WERI-Rb-1 (cell line): ENCODE measurements around the gene RO60.

Source experiments
- DNase-seq: peaks from one replicate; pipeline ENCODE4 v3.0.0-alpha.2; 2020
- H3K27ac ChIP-seq: fragments of 250-450 bp; sonication (Bioruptor Pico); 2 replicates; pipeline ENCODE4 v1.5.1; 2020; ENCODE audit warnings: mild to moderate bottlenecking, moderate library complexity
- H3K27me3 ChIP-seq: fragments of 250-450 bp; sonication (Bioruptor Pico); 2 replicates; pipeline ENCODE4 v1.5.1; 2021; ENCODE audit warnings: mild to moderate bottlenecking, low read depth, moderate library complexity; ENCODE audit not compliant: insufficient read depth, severe bottlenecking
- H3K36me3 ChIP-seq: fragments of 250-450 bp; sonication (Bioruptor Pico); 2 replicates; pipeline ENCODE4 v1.5.1; 2020; ENCODE audit warnings: mild to moderate bottlenecking, moderate library complexity
- H3K4me3 ChIP-seq: 2 replicates; pipeline ENCODE4 v1.5.1; 2011; ENCODE audit warnings: low read depth, mild to moderate bottlenecking, control low read depth, low read length
- H3K9me3 ChIP-seq: fragments of 250-450 bp; sonication (Bioruptor Pico); 2 replicates; pipeline ENCODE4 v1.5.1; 2021; ENCODE audit warnings: mild to moderate bottlenecking, moderate library complexity; ENCODE audit not compliant: severe bottlenecking
- TF ChIP-seq, protein P1 (sequence below): IDR thresholded peaks from 2 replicates; pipeline ENCODE4 v1.5.1; 2011; ENCODE audit warnings: low read depth, mild to moderate bottlenecking, control low read depth, inconsistent platforms, low read length

RO60 gene

DNA sequence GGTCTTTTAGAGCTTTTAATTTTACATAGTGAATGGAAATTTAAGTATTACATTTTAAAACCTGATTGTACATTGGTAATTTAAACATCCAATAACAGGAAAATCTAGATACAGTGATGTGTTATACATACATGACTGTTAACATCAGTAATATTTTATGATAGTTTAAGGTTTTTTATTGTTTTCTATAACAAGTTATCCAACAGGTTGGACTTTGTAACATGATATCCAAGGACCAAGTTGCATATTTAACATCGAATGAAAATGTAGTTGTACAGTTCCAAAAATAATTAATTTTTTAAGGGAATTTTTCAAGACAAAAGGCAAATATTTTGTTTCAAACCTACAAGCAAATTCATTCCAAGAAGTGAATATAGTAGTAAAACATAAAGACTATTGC is 31.5 kb downstream of the RO60 start:
- peaks cover 22% of the 10 kb centered on the region for H3K36me3 ChIP-seq
- DNase-seq: no peak
- TF ChIP-seq, protein P1, sequence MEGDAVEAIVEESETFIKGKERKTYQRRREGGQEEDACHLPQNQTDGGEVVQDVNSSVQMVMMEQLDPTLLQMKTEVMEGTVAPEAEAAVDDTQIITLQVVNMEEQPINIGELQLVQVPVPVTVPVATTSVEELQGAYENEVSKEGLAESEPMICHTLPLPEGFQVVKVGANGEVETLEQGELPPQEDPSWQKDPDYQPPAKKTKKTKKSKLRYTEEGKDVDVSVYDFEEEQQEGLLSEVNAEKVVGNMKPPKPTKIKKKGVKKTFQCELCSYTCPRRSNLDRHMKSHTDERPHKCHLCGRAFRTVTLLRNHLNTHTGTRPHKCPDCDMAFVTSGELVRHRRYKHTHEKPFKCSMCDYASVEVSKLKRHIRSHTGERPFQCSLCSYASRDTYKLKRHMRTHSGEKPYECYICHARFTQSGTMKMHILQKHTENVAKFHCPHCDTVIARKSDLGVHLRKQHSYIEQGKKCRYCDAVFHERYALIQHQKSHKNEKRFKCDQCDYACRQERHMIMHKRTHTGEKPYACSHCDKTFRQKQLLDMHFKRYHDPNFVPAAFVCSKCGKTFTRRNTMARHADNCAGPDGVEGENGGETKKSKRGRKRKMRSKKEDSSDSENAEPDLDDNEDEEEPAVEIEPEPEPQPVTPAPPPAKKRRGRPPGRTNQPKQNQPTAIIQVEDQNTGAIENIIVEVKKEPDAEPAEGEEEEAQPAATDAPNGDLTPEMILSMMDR: no peak
- H3K4me3 ChIP-seq: no peak overlapping the region
- H3K27me3 ChIP-seq: no peaks in the 10 kb centered on the region
- no peak overlapping the region for H3K27ac ChIP-seq
- no peaks in the 10 kb centered on the region for H3K9me3 ChIP-seq

DNA sequence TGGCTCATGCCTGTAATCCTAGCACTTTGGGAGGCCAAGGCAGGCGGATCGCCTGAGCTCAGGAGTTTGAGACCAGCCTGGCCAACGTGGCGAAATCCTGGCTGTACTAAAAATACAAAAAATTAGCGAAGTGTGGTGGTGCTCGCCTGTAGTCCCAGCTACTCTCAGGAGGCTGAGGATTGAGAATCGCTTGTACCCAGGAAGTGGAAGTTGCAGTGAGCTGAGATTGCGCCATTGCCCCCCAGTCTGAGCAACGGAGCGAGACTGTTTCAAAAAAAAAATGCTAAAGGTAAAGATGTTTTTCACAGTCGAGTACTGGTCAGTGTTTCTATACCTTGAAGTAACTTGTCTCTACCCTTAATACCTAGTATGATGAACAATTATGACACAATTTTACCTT is 34.7 kb downstream of the RO60 start:
- Histone ChIP-seq H3K27me3 (no peaks in the 10 kb centered on the region), H3K9me3 (no peaks in the 10 kb centered on the region), H3K36me3 (peaks cover 26% of the 10 kb centered on the region), H3K4me3 (no peak overlapping the region), H3K27ac (no peak overlapping the region)
- no peak for DNase-seq
- TF ChIP-seq, protein P1: no peak

DNA sequence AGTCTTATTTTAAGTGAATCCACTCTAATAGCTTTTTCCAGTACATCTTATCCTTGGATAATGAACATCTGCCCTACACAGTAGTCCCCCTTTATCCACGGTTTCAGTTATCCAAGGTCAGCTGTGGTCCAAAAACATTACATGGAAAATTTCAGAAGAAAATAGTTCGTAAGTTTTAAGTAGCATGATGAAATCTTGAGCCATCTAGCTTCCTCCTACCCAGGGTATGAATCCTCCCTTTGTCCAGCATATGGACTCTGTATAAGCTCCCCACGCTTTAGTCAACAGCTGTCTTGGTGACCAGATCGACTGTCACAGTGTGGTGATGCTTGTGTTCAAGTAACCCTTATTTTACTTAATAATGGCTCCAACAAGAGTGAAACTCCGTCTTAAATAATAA is 43.2 kb downstream of the RO60 start:
- Histone ChIP-seq H3K27ac (no peak overlapping the region), H3K36me3 (peaks cover 11% of the 10 kb centered on the region), H3K4me3 (no peak overlapping the region), H3K27me3 (no peaks in the 10 kb centered on the region), H3K9me3 (no peaks in the 10 kb centered on the region)
- DNase-seq: no peak
- TF ChIP-seq, protein P1: no peak

DNA sequence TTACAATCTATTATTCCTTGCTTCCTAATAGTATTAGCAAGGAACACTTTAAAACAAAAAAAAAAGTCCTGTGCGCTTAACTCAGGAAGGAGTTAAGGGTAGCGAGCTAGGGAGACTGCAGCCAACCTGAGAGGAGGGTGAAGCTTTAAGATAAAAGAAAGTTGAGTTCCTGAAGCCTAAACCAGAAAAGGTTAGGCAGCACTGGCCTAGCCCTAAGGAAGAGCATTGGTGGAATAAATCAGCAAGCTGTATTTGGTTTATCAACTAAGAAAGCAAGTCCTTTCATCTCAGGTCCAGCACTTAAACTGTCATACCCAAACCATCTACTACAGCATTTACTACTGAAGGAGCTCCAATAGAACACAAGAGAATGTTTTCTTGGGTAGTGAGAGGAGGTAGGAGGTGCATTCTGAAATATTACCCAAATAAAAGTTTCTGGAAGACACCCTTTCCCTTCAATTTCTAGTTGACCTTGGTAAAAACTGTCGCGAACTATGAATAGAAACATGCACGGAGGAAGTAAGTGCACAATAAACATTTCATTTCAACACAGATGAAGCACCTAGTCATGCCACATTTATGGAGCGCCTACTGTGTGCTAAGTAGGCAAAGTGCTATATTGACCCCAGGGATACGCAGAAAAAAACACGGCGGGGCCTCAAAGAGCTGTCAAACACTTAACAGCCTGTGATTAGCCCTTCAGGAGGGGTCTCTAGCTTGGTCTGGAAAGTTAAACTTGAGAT is 44.5 kb downstream of the RO60 start:
- TF ChIP-seq, protein P1: no peak
- peak overlapping the region; percentile 92 for H3K4me3 ChIP-seq
- DNase-seq: no peak
- H3K27ac ChIP-seq: peak overlapping the region; percentile 82; the same call in 1 of the 2 replicates
- H3K9me3 ChIP-seq: no peaks in the 10 kb centered on the region
- peaks cover 6% of the 10 kb centered on the region for H3K36me3 ChIP-seq
- no peaks in the 10 kb centered on the region for H3K27me3 ChIP-seq

DNA sequence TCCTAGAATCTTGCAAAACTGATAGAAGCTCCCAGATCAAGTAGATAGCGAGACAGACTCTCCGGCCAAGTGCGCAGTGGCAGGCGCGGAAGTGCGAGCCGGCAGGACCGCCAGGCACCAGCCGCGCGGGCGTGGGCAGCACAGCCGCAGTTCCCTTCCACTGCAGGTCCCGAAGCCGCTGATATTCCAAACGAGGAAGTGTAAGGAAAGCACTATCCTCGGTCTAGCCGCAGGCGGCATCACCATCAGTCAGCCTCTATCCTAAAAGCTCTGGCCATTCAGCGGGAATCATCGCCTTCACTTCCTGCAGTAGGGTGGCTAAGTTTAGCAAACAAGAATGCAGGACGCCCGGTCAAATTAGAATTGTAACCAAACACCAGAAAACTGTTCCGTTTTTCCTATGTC is 45.1 kb downstream of the RO60 start:
- peak; percentile 62 for DNase-seq
- H3K4me3 ChIP-seq: peak overlapping the region; percentile 92
- TF ChIP-seq, protein P1: 0 out of 2 replicates have a peak, but pooled peaks have one; percentile 8
- peaks cover 5% of the 10 kb centered on the region for H3K36me3 ChIP-seq
- H3K27me3 ChIP-seq: no peaks in the 10 kb centered on the region
- H3K9me3 ChIP-seq: no peaks in the 10 kb centered on the region
- H3K27ac ChIP-seq: peak overlapping the region; percentile 82
